IPS-18a (cell line): ENCODE data around the gene BDKRB2.

Experiments
- H3K27ac ChIP-seq: one replicate; pipeline ENCODE4 v1.5.1; 2013; ENCODE audit warnings: low read length
- H3K27me3 ChIP-seq: one replicate; pipeline ENCODE4 v1.6.1; 2013; ENCODE audit warnings: mild to moderate bottlenecking, low read length; ENCODE audit not compliant: control insufficient read depth, insufficient read depth
- H3K36me3 ChIP-seq: one replicate; pipeline ENCODE4 v1.6.1; 2013; ENCODE audit warnings: low read depth, low read length; ENCODE audit not compliant: control insufficient read depth
- H3K4me1 ChIP-seq: one replicate; pipeline ENCODE4 v1.6.1; 2013; ENCODE audit warnings: low read depth, low read length; ENCODE audit not compliant: control insufficient read depth
- H3K4me3 ChIP-seq: one replicate; pipeline ENCODE4 v1.5.1; 2013; ENCODE audit warnings: low read length
- H3K9ac ChIP-seq: one replicate; pipeline ENCODE4 v1.6.1; 2013; ENCODE audit warnings: mild to moderate bottlenecking, low read length, moderate library complexity
- H3K9me3 ChIP-seq: one replicate; pipeline ENCODE4 v1.6.1; 2013; ENCODE audit warnings: low read depth, low read length; ENCODE audit not compliant: control insufficient read depth

Gene BDKRB2

DNA sequence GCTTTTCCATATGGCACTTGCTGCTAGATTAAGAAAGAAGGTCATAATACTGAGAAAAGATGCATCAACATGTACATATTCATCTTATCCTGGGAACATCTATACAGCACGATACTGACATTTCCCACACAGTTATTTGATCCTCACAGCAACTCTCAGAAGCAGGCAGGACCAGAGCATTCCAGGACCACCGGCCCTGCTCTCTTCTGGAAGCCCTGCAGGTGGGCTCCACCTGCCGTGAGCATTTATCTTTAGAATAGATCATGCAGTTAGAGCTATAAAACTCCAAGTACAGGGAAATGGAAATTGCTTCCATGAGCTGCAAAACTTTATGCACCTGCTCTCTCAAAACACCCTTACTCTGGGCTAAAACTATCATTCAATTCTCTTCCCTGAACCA lies 45.8 kb downstream of the BDKRB2 start:
- H3K4me3 ChIP-seq, result no peak overlapping the region
- H3K27ac ChIP-seq, result no peak overlapping the region

DNA sequence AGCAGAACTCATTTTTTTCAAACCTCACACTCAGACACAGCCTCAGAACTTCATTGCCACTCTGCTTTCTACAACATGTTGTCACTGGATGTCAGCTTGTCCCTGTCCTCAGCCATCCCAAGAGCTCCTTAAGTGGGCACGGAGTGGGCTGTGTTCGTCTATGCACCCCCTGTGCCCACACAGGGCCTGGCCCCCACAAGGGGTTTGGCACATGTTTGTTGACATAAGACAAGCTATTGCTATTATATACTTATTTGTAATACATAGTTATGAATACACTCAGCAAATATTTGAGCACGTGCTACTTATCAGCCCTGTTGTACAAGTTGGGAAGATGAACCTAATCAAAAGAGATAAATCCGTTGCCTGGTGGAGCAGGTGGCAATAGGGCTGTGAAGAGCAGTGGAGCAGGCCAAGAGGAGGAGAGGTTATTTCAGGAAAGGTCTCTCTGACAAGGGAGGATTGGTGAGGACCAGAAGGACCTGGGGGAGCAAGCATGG lies 47.1 kb downstream of the BDKRB2 start:
- Histone ChIP-seq H3K9ac (no peak overlapping the region), H3K9me3 (no peaks in the 10 kb centered on the region), H3K4me1 (peaks cover 9% of the 10 kb centered on the region), H3K27ac (no peak overlapping the region), H3K36me3 (no peaks in the 10 kb centered on the region), H3K4me3 (no peak overlapping the region), H3K27me3 (no peaks in the 10 kb centered on the region)

More for the DNA sequence above, 45.8 kb downstream of the BDKRB2 start:
- H3K4me1 ChIP-seq, result peaks cover 9% of the 10 kb centered on the region
- no peaks in the 10 kb centered on the region for H3K27me3 ChIP-seq
- H3K36me3 ChIP-seq, result no peaks in the 10 kb centered on the region
- no peak overlapping the region for H3K9ac ChIP-seq
- H3K9me3 ChIP-seq, result no peaks in the 10 kb centered on the region

DNA sequence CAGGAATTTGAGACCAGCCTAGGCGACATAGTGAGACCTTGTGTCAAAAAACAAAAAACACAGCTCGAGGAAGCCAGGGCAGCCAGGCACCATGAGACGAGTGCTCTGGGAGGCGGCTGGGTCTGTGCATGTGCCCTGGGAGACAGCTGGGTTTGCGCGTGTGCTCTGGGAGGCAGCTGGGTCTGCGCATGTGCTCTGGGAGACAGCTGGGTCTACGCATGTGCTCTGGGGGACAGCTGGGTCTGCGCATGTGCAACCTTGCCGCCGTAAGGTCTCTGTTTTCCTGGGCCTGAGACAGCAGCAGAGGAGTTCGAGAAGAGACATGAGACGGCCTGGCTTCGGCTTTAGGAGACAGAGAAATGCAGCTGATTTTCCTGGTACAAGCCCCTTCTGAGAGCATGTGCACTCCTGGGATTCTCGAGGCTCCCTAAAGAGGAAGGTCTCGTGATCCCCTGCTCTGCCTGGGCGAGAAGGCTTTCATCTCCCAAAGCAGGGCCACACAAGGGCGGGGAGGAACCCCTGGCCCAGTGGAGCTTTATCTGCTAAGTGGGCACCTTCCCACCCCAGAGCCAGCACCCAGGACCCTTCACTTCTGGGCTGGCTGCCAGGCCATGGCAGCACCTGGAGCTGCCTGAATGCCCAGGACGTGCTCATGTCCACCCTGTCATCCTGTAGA lies 47.8 kb downstream of the BDKRB2 start:
- no peaks in the 10 kb centered on the region for H3K36me3 ChIP-seq
- no peak overlapping the region for H3K27ac ChIP-seq
- no peak overlapping the region for H3K9ac ChIP-seq
- peaks cover 9% of the 10 kb centered on the region for H3K4me1 ChIP-seq
- H3K27me3 ChIP-seq, result no peaks in the 10 kb centered on the region
- H3K9me3 ChIP-seq, result no peaks in the 10 kb centered on the region
- no peak overlapping the region for H3K4me3 ChIP-seq

DNA sequence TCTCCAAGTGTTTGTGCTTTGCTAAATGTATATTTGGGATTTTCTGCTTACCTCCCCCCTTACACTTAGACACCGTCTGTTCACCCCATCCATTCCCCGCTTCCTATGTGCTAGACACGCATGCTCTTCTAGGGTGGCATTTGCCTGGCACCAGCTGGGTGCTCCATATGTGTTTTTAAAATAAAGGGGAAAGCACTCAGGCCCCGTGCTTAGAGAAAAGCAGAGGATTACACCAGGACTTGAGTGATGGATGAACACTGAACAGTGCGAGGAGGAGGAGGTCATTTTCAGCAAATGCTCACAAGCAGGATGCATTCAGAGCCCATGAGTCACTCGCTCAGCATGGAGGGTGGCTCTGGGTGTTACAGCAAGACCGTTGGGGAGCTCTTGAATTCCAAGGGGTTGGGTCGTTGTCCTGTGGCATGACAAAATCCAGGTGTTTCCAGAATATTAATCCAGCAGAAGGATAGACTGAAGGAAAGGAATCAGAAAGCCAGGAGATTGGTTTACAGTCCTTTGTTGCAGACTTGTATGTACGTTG lies 48.4 kb downstream of the BDKRB2 start:
- peaks cover 9% of the 10 kb centered on the region for H3K4me1 ChIP-seq
- no peak overlapping the region for H3K4me3 ChIP-seq
- no peaks in the 10 kb centered on the region for H3K9me3 ChIP-seq
- H3K36me3 ChIP-seq, result no peaks in the 10 kb centered on the region
- no peak overlapping the region for H3K9ac ChIP-seq
- no peaks in the 10 kb centered on the region for H3K27me3 ChIP-seq
- H3K27ac ChIP-seq, result no peak overlapping the region

DNA sequence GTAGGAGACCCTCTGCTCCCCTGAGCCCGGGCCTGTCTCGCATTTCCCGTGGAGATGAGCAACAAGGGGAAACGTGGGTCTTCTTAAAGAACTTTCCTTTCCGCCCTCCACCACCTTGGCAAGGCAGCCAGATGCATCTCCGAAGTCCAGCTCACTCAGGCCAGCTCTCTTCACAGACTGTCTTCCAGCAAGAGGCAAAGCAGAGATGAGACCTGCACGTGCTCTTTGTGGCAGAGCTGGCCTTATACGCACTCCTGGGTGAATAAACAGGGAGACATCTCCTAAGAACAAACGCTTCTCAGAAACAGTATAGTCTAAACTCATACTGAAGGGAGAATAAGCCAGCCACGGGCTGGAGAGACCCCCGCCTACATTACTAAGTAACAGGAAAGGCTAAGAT lies 50.0 kb downstream of the BDKRB2 start:
- Histone ChIP-seq H3K36me3 (no peaks in the 10 kb centered on the region), H3K4me1 (peaks cover 9% of the 10 kb centered on the region), H3K4me3 (no peak overlapping the region), H3K27me3 (no peaks in the 10 kb centered on the region), H3K9ac (no peak overlapping the region), H3K9me3 (no peaks in the 10 kb centered on the region), H3K27ac (no peak overlapping the region)

DNA sequence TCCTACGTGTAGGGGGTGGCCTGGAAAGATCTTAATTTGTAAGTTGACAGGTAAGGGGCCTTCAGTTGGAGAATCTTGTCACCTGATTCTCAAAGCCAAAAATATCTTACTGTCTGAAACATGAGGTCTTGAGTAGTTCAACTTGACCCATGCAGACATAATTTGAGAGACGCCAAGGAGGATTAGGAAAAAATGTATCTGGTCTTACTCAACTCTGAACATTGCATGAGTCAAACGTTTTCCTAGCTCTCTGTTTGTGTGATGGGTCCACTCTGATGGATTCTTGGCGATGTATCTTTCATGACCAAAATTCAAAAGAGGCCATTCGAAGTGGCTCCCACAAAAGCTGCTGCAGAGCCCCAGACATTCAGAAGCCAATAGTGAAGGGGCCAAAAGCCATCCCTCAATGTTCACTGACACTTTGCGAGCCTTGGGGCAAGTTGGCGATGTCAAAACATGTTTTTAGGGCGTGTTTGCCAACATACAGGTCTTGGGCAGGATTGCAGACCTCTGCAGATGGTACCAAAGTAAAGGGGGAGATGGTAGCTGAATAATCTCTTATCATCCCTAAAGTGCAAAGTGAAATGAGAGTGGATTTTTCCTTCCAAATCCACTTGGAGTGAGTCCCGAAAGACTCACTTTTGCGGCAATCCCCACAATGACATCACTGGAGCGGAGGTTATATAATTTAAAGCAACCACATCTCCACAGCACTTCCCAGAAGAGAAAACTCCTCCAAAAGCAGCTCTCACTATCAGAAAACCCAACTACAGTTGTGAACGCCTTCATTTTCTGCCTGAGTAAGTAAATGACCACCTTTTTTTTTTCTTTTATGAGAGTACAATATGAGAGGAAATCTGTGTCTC lies 51.1 kb downstream of the BDKRB2 start, which contains the start of gene BDKRB1:
Gene BDKRB1 (plus strand): TSS at position 710 of the 866 bp plus-strand sequence. CDS start 7,473 bp downstream, outside the sequence.
- Histone ChIP-seq H3K4me1 (peaks cover 4% of the 10 kb centered on the region), H3K36me3 (no peaks in the 10 kb centered on the region), H3K4me3 (no peak within 1 kb of the TSS), H3K27ac (no peak within 1 kb of the TSS), H3K27me3 (no peaks in the 10 kb centered on the region), H3K9me3 (no peaks in the 10 kb centered on the region), H3K9ac (no peak within 1 kb of the TSS)

DNA sequence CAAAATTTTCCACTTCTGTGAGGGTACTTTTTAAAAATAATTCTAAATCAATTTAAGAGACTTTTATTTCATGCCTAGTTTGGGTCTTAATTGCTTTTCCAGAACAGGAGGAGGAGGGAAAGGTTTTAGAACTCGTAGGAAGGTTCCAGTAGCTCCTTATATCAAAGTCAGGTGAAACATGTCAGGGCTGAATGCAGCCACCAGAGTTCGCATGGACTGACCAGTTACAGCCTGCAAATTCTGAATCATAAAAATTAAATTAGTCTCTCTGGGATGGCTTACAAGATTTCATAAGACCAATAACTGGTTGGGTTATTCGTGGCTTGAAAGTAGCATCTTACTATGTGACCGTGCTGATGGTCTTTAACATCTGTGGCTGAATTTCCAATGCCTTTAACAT lies 51.8 kb downstream of the BDKRB2 start:
- Histone ChIP-seq H3K27me3 (no peaks in the 10 kb centered on the region), H3K4me1 (no peaks in the 10 kb centered on the region), H3K9ac (no peak overlapping the region), H3K27ac (no peak overlapping the region), H3K36me3 (no peaks in the 10 kb centered on the region), H3K4me3 (no peak overlapping the region), H3K9me3 (no peaks in the 10 kb centered on the region)

DNA sequence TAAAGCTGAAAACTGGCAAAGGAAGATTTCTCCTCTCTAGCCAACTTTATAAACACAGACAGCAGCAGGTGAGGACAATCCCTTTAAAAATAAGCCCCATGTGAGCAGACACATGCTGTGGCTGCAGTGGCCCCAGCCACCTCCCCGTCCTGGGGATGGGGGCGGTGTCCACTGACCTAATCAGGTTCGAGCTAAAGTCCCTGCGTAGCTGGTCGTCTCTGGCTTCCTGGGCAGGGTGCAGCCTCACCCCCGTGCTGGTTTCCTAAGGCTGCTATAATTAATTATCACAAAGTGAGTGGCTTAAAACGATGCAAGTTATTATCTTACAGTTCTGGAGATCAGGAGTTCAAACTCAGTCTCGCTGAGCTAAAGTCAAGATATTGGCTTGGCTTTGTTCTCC lies 52.4 kb downstream of the BDKRB2 start:
- H3K36me3 ChIP-seq, result no peaks in the 10 kb centered on the region
- H3K9ac ChIP-seq, result no peak overlapping the region
- no peak overlapping the region for H3K4me3 ChIP-seq
- H3K27ac ChIP-seq, result no peak overlapping the region
- H3K4me1 ChIP-seq, result no peaks in the 10 kb centered on the region
- H3K9me3 ChIP-seq, result no peaks in the 10 kb centered on the region
- H3K27me3 ChIP-seq, result no peaks in the 10 kb centered on the region

DNA sequence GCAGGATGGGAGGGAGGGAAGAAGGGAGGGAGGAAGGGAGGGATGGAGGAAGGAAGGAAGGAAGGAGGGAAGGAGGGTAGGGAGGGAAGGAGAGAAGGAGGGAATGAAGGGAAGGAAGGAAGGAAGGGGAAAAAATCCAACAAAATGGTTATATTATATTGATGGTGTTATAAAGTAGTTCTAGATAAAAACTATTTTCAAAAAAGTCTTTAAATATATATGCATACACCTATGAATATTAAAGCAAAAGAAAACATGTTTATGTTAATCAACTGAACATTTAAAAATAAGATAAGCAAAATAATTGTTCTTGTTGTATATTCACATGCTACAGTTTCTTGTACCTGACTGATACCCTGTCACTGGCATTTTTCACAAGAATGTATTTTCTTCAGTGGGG lies 53.3 kb downstream of the BDKRB2 start:
- H3K9me3 ChIP-seq, result no peaks in the 10 kb centered on the region
- H3K36me3 ChIP-seq, result no peaks in the 10 kb centered on the region
- H3K27me3 ChIP-seq, result no peaks in the 10 kb centered on the region
- H3K27ac ChIP-seq, result no peak overlapping the region
- H3K4me1 ChIP-seq, result no peaks in the 10 kb centered on the region
- no peak overlapping the region for H3K9ac ChIP-seq
- H3K4me3 ChIP-seq, result no peak overlapping the region

DNA sequence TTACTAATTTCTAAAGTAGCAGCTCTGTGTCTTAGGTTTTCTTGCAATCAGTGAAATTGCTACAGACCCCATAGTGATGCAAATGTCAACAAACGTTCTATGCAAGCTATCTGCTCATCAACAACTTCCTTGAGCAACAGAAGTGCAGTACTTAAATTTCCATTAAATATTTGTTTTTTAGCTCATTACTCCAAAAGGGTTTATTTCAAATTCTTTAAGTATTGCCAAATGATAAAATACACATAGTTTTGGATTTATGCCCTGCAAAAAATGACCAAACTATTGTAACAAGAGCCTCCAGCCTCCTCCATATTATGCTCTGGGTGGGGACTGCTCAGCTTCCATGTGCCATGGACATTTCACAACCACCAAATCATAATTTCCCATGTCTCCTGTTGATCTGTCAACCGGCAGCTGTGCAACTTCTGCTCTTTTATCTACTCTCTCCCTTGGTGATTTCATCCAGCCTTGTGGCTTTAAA lies 55.7 kb downstream of the BDKRB2 start:
- Histone ChIP-seq H3K27me3 (no peaks in the 10 kb centered on the region), H3K9ac (no peak overlapping the region), H3K27ac (no peak overlapping the region), H3K4me3 (no peak overlapping the region), H3K36me3 (no peaks in the 10 kb centered on the region), H3K4me1 (no peaks in the 10 kb centered on the region), H3K9me3 (no peaks in the 10 kb centered on the region)

DNA sequence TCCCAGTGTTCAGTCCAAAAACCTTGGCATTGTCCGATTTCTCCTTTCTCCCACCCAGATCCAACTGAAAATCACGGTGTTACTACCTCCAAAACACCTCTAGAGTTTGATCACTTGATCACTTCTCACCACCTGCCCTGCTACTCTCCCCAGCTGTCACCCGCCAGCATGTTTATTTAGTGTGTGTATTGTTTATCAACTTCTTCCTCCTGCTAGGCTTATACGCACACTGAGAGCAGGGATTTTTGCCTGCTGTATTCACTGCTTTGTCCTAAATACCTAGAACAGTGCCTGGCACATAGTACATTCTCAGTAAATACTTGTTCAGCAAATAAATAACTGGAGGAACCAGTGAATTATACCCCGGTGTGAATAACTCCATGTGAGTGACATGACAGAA lies 56.4 kb downstream of the BDKRB2 start:
- H3K27me3 ChIP-seq, result no peaks in the 10 kb centered on the region
- no peaks in the 10 kb centered on the region for H3K36me3 ChIP-seq
- H3K4me1 ChIP-seq, result no peaks in the 10 kb centered on the region

More for the DNA sequence above, 56.4 kb downstream of the BDKRB2 start:
- Histone ChIP-seq H3K9ac (no peak overlapping the region), H3K27ac (no peak overlapping the region), H3K9me3 (no peaks in the 10 kb centered on the region), H3K4me3 (no peak overlapping the region)
